IMR-90 (cell line): ENCODE results near the gene PTPRN2.

Source experiments
- MXI1 ChIP-seq: IDR thresholded peaks from 2 replicates; pipeline ENCODE4 v1.6.1; 2012; ENCODE audit warnings: low read depth, mild to moderate bottlenecking, low read length, moderate library complexity, borderline replicate concordance
- SMC3 ChIP-seq: fragments of 150-350 bp; IDR thresholded peaks from 2 replicates; pipeline ENCODE4 v1.6.1; 2016; ENCODE audit warnings: low read depth, mild to moderate bottlenecking, antibody characterized with exemption, low read length, moderate library complexity
- TF ChIP-seq, protein P1 (sequence below): conservative IDR thresholded peaks from 2 replicates; pipeline ENCODE4 v1.5.1; 2012; ENCODE audit warnings: mild to moderate bottlenecking, low read depth, low read length, improper control_type of control experiment

GRCh38 chr7:157757776-157758467, 829.7 kb downstream of the PTPRN2 start:
- TF ChIP-seq, protein P1, sequence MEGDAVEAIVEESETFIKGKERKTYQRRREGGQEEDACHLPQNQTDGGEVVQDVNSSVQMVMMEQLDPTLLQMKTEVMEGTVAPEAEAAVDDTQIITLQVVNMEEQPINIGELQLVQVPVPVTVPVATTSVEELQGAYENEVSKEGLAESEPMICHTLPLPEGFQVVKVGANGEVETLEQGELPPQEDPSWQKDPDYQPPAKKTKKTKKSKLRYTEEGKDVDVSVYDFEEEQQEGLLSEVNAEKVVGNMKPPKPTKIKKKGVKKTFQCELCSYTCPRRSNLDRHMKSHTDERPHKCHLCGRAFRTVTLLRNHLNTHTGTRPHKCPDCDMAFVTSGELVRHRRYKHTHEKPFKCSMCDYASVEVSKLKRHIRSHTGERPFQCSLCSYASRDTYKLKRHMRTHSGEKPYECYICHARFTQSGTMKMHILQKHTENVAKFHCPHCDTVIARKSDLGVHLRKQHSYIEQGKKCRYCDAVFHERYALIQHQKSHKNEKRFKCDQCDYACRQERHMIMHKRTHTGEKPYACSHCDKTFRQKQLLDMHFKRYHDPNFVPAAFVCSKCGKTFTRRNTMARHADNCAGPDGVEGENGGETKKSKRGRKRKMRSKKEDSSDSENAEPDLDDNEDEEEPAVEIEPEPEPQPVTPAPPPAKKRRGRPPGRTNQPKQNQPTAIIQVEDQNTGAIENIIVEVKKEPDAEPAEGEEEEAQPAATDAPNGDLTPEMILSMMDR: no peak
- TF ChIP-seq SMC3 (no peak), MXI1 (no peak)
